Peyer's patch (tissue), 4 donors: ENCODE data around the gene SEBOX.

Source experiments
- CTCF ChIP-seq, 6 experiments: fragments of 450-650 bp in 4 of 6; fragments of 200-600 bp in 2 of 6; sonication (generic) in 1 of 6; IDR thresholded peaks; one replicate each; pipeline ENCODE4 v1.5.1; 2017 to 2019; ENCODE audit warnings: antibody characterized with exemption in 6 of 6, mild to moderate bottlenecking in 3 of 6, moderate library complexity in 1 of 6
- POLR2A ChIP-seq, 2 donors: fragments of 450-650 bp; IDR thresholded peaks; one replicate each; pipeline ENCODE4 v1.5.1; 2017; ENCODE audit warnings: antibody characterized with exemption in 2 of 2, mild to moderate bottlenecking in 2 of 2, moderate library complexity in 2 of 2

- TF ChIP-seq CTCF (IDR thresholded peaks at IDR 0.05) (no peak), POLR2A (IDR thresholded peaks at IDR 0.05) (no peak)
Observed at GRCh38 chr17:28341516-28341915, 23.5 kb downstream of the SEBOX start.
